Measurements from ENCODE around the gene LRP2BP. TPM values are rescaled to one million over a fixed set of nuclear protein-coding genes. Genes with fewer than 3 reads are reported as not detected.

Gene LRP2BP
- total RNA-seq, 2 donors from 2014 or later = 0.30 to 0.42 TPM

- Histone ChIP-seq H3K4me3 (no peak overlapping the region), H3K9me3 (no peaks in the 10 kb centered on the region), H3K4me1 (no peaks in the 10 kb centered on the region), H3K27me3 (no peaks in the 10 kb centered on the region), H3K9ac (ENCODE audit: low read depth in 2 of 2, low read length in 2 of 2) (no peak overlapping the region), H3K27ac (no peak overlapping the region), H3K36me3 (peaks cover 6% of the 10 kb centered on the region)
- DNase-seq = no peak
- intact Hi-C loops (cut with DNase I) = no loop called here
- TF ChIP-seq CTCF (IDR thresholded peaks at IDR 0.05) = no peak
Observed at GRCh38 chr4:185405296-185405999, 9.7 kb upstream of the LRP2BP start.

- H3K4me3 ChIP-seq = no peak overlapping the region
- H3K9ac ChIP-seq (ENCODE audit: low read depth in 2 of 2, low read length in 2 of 2) = no peak overlapping the region
- TF ChIP-seq CTCF (IDR thresholded peaks at IDR 0.05) = no peak
- intact Hi-C loops (cut with DNase I) = no loop called here
- no peak for DNase-seq
- H3K27me3 ChIP-seq = no peaks in the 10 kb centered on the region
- H3K9me3 ChIP-seq = no peaks in the 10 kb centered on the region
- H3K36me3 ChIP-seq = peaks cover 6% of the 10 kb centered on the region
- H3K27ac ChIP-seq = no peak overlapping the region
- no peaks in the 10 kb centered on the region for H3K4me1 ChIP-seq
Observed at GRCh38 chr4:185404031-185404430, 8.3 kb upstream of the LRP2BP start.

GRCh38 chr4:185399466-185399865 lies 3.7 kb upstream of the LRP2BP start:
- H3K4me3 ChIP-seq = no peak overlapping the region
- peak overlapping the region in 1 of 2 donors; percentile 29 for H3K9ac ChIP-seq (ENCODE audit: low read depth in 2 of 2, low read length in 2 of 2)
- intact Hi-C loops (cut with DNase I) = loop anchor here (10.0 kb wide), 1 partner anchor 195 kb away; the partner anchor contains the start of genes CFAP97 and SNX25
- no peak for TF ChIP-seq CTCF (IDR thresholded peaks at IDR 0.05)
- H3K9me3 ChIP-seq = no peaks in the 10 kb centered on the region
- peak overlapping the region; percentile 39 for H3K27ac ChIP-seq
- peak; percentile 34 for DNase-seq
- H3K36me3 ChIP-seq = peaks cover 6% of the 10 kb centered on the region
- H3K27me3 ChIP-seq = no peaks in the 10 kb centered on the region
- no peaks in the 10 kb centered on the region for H3K4me1 ChIP-seq

GRCh38 chr4:185398618-185399017 lies 2.9 kb upstream of the LRP2BP start:
- no peaks in the 10 kb centered on the region for H3K9me3 ChIP-seq
- no peaks in the 10 kb centered on the region for H3K4me1 ChIP-seq
- TF ChIP-seq CTCF (IDR thresholded peaks at IDR 0.05) = no peak
- H3K9ac ChIP-seq (ENCODE audit: low read depth in 2 of 2, low read length in 2 of 2) = no peak overlapping the region
- H3K4me3 ChIP-seq = no peak overlapping the region
- peaks cover 6% of the 10 kb centered on the region for H3K36me3 ChIP-seq
- intact Hi-C loops (cut with DNase I) = loop anchor here (10.0 kb wide), 1 partner anchor 194 kb away; the partner anchor contains the start of genes CFAP97 and SNX25
- no peak for DNase-seq
- H3K27me3 ChIP-seq = no peaks in the 10 kb centered on the region
- H3K27ac ChIP-seq = peak overlapping the region; percentile 39

GRCh38 chr4:185396724-185397385 lies 1.1 kb upstream of the LRP2BP start, which contains the start of gene ANKRD37:
Gene ANKRD37, plus strand, starts transcription at chr4:185396841. Its CDS starts 83 bp downstream, at chr4:185396924.
- no peaks in the 10 kb centered on the region for H3K9me3 ChIP-seq

More at GRCh38 chr4:185396724-185397385, 1.1 kb upstream of the LRP2BP start, which contains the start of gene ANKRD37:
- Histone ChIP-seq H3K4me3 (peak within 1 kb of the TSS; percentile 61), H3K4me1 (no peaks in the 10 kb centered on the region), H3K27me3 (no peaks in the 10 kb centered on the region), H3K36me3 (no peaks in the 10 kb centered on the region), H3K9ac (ENCODE audit: low read depth in 2 of 2, low read length in 2 of 2) (peak within 1 kb of the TSS; percentile 95 to 97), H3K27ac (peak within 1 kb of the TSS; percentile 100)
- TF ChIP-seq CTCF (IDR thresholded peaks at IDR 0.05) = no peak
- intact Hi-C loops (cut with DNase I) = loop anchor here (10.0 kb wide), 1 partner anchor 192 kb away; the partner anchor contains the start of genes CFAP97 and SNX25
- DNase-seq = peak; percentile 57

Measured in colonic mucosa (tissue), 4 donors.